HL-60 (cell line): ENCODE data around the gene SUMO2.

ENCODE experiments used
- DNase-seq, 2 experiments: peaks; one replicate each; pipeline ENCODE4 v3.0.0-alpha.2; 2010 to 2020; ENCODE audit warnings: low read depth in 1 of 2, low spot score in 1 of 2
- H3K27ac ChIP-seq: fragments of 250-450 bp; sonication (Bioruptor Pico); replicated peaks from 2 replicates; pipeline ENCODE4 v1.5.1; 2020; ENCODE audit warnings: mild to moderate bottlenecking, moderate library complexity
- H3K27me3 ChIP-seq: fragments of 250-450 bp; sonication (Bioruptor Pico); 2 replicates; pipeline ENCODE4 v1.5.1; 2021; ENCODE audit warnings: mild to moderate bottlenecking, moderate library complexity; ENCODE audit not compliant: insufficient read depth, poor library complexity, severe bottlenecking
- H3K4me3 ChIP-seq: replicated peaks from 2 replicates; pipeline ENCODE4 v1.5.1; 2011; ENCODE audit warnings: mild to moderate bottlenecking, control low read depth, low read length; ENCODE audit not compliant: insufficient read depth
- GABPA ChIP-seq: IDR thresholded peaks from 2 replicates; pipeline ENCODE4 v1.6.1; 2012; ENCODE audit warnings: low read depth
- POLR2AphosphoS5 ChIP-seq: IDR thresholded peaks from 2 replicates; pipeline ENCODE4 v1.6.1; 2012; ENCODE audit warnings: low read depth
- SPI1 ChIP-seq: IDR thresholded peaks from 2 replicates; pipeline ENCODE4 v1.6.1; 2012; ENCODE audit warnings: low read depth, mild to moderate bottlenecking, borderline replicate concordance
- TF ChIP-seq, protein P1 (sequence below): IDR thresholded peaks from 2 replicates; pipeline ENCODE4 v1.6.1; 2012; ENCODE audit warnings: low read depth; ENCODE audit not compliant: insufficient replicate concordance
- TF ChIP-seq, protein P2 (sequence below): IDR thresholded peaks from one replicate; pipeline ENCODE4 v1.5.1; 2011; ENCODE audit warnings: low read length, control low read depth, inconsistent platforms; ENCODE audit not compliant: insufficient read depth

Gene SUMO2

DNA sequence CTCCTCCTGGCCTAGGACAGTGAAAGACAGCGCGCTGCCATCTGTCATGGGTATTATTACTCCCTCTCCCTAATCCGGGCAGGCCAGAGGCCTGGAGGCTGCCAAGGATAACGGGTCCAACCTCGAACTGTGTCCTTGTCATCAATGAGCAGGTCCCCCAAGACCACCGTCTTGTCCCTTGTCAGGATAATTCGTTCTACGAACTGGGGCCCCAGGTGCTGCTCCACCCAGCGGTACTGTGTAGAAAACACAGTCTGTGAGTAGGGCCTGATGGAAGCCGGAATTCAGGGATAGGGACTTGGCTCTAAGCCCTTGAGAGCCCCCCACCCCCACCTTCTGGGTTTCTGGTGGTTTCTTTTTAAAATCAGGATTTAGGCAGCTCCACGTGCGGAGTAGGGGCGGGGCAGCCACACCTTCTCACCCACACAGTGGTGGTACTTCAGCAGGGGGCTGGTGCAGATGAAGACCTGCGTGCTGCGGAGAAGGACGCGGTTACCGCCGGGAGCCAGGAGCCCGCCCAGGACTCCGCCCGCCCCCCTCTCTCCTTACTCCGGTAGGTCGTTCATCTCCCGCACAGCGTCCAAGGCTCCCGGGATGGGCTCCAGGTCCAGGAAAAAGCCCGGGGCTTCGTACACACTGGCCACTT is 52.0 kb downstream of the SUMO2 start:
- Histone ChIP-seq H3K4me3 (peak overlapping the region; percentile 87), H3K27me3 (no peaks in the 10 kb centered on the region), H3K27ac (peak overlapping the region; percentile 85)
- TF ChIP-seq, protein P1, sequence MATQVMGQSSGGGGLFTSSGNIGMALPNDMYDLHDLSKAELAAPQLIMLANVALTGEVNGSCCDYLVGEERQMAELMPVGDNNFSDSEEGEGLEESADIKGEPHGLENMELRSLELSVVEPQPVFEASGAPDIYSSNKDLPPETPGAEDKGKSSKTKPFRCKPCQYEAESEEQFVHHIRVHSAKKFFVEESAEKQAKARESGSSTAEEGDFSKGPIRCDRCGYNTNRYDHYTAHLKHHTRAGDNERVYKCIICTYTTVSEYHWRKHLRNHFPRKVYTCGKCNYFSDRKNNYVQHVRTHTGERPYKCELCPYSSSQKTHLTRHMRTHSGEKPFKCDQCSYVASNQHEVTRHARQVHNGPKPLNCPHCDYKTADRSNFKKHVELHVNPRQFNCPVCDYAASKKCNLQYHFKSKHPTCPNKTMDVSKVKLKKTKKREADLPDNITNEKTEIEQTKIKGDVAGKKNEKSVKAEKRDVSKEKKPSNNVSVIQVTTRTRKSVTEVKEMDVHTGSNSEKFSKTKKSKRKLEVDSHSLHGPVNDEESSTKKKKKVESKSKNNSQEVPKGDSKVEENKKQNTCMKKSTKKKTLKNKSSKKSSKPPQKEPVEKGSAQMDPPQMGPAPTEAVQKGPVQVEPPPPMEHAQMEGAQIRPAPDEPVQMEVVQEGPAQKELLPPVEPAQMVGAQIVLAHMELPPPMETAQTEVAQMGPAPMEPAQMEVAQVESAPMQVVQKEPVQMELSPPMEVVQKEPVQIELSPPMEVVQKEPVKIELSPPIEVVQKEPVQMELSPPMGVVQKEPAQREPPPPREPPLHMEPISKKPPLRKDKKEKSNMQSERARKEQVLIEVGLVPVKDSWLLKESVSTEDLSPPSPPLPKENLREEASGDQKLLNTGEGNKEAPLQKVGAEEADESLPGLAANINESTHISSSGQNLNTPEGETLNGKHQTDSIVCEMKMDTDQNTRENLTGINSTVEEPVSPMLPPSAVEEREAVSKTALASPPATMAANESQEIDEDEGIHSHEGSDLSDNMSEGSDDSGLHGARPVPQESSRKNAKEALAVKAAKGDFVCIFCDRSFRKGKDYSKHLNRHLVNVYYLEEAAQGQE = no peak
- TF ChIP-seq POLR2AphosphoS5 (no peak), SPI1 (no peak), GABPA (no peak)
- TF ChIP-seq, protein P2, sequence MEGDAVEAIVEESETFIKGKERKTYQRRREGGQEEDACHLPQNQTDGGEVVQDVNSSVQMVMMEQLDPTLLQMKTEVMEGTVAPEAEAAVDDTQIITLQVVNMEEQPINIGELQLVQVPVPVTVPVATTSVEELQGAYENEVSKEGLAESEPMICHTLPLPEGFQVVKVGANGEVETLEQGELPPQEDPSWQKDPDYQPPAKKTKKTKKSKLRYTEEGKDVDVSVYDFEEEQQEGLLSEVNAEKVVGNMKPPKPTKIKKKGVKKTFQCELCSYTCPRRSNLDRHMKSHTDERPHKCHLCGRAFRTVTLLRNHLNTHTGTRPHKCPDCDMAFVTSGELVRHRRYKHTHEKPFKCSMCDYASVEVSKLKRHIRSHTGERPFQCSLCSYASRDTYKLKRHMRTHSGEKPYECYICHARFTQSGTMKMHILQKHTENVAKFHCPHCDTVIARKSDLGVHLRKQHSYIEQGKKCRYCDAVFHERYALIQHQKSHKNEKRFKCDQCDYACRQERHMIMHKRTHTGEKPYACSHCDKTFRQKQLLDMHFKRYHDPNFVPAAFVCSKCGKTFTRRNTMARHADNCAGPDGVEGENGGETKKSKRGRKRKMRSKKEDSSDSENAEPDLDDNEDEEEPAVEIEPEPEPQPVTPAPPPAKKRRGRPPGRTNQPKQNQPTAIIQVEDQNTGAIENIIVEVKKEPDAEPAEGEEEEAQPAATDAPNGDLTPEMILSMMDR = peak; percentile 36
- peak in 1 of 2 experiments; percentile 58 for DNase-seq

DNA sequence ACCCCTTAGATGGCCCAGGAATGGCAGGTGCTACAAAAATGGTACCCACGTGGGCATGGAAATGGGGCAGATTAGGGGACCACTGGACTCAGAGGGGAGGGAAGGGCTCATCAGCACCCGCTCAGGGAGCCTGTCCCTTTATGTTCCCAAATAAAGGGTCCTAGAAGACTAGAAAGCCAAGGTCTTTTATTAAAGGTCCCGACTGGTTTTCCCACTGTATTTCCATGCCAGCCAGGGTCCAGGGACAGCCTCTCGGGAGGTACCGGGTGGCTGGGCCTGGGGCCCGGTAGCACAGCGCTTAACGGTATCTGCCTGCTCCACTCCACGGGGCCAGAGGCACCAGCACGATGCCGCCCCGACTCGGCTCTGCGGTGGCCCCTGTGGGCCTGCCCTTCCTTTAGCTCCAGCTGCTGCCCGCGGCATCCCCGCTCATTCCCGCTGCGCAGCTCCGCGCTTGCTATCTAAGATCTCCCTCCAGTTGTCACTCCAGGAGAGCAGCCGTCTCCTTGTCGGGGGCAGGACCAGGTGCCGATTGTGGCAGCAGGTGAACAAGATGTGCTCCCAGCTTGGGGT is 52.6 kb downstream of the SUMO2 start:
- TF ChIP-seq GABPA (no peak), POLR2AphosphoS5 (no peak), SPI1 (no peak)
- TF ChIP-seq, protein P2 = no peak
- TF ChIP-seq, protein P1 = no peak
- peak overlapping the region; percentile 87 for H3K4me3 ChIP-seq
- H3K27me3 ChIP-seq = no peaks in the 10 kb centered on the region
- no peak overlapping the region for H3K27ac ChIP-seq
- DNase-seq = no peak

DNA sequence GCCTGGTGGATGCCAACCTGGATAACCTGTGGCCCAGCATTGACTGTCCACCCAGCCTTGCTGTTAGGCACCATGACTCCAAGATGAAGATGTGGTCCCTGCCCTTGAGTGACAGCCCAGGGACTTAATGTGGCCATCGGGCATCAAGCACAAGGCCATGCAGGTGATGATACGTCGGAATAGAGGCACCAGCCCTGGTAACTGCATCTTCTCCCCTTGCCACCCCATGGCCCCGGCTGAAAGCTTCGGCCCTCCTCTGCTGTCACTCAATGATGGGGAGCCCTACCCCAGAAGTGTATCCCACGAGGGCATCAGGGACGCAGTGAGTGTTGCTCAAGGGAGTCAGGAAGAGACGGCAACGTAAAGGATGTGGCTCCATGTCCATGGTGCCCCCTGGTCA is 53.2 kb downstream of the SUMO2 start:
- DNase-seq = no peak
- no peaks in the 10 kb centered on the region for H3K27me3 ChIP-seq
- H3K4me3 ChIP-seq = no peak overlapping the region
- TF ChIP-seq GABPA (no peak), POLR2AphosphoS5 (no peak)
- TF ChIP-seq, protein P1 = no peak
- TF ChIP-seq, protein P2 = no peak
- no peak overlapping the region for H3K27ac ChIP-seq
